IMR-90 (cell line): Measurements from ENCODE around the gene CDRT4. TPM values are rescaled to one million over a fixed set of nuclear protein-coding genes. Genes with fewer than 3 reads are reported as not detected.

Experiments used
- ATAC-seq: fragments of 200-7000 bp; cut with Tn5 transposase; 2 replicates; pipeline ENCODE4 v1.9.1; 2020; ENCODE audit warnings: low read depth, mild to moderate bottlenecking, moderate library complexity
- BruUV-seq: library from RNA; stranded (reverse); fragments of 400-500 nt; replicated peaks from 2 replicates; lab custom pipeline; 2021; lab: Mats Ljungman, UMichigan
- CTCF ChIA-PET: fragments of 300-600 bp; formaldehyde crosslinking; extraction: SDS; loops from one replicate; lab custom pipeline; 2021; ENCODE audit warnings: antibody characterized with exemption; lab: Yijun Ruan, JAX
- POLR2A ChIA-PET: fragments of 300-600 bp; sonication (Branson Sonifier 250); formaldehyde crosslinking; loops from one replicate; lab custom pipeline; 2022; ENCODE audit warnings: antibody characterized with exemption; ENCODE audit not compliant: unreplicated experiment; lab: Charles Lee
- DNase-seq: peaks from one replicate; pipeline ENCODE4 v3.0.0; 2013
- H2AFZ ChIP-seq: replicated peaks from 2 replicates; pipeline ENCODE3; 2013; ENCODE audit warnings: low read length, mild to moderate bottlenecking; ENCODE audit not compliant: poor library complexity
- H2AK5ac ChIP-seq: 2 replicates; pipeline ENCODE4 v1.6.1; 2013; ENCODE audit warnings: low read depth, low read length, inconsistent platforms
- H2AK9ac ChIP-seq: replicated peaks from 2 replicates; pipeline ENCODE3; 2013; ENCODE audit warnings: mild to moderate bottlenecking, low read depth, low read length, moderate library complexity; ENCODE audit not compliant: poor library complexity
- H2BK120ac ChIP-seq: 2 replicates; pipeline ENCODE4 v1.6.1; 2013; ENCODE audit warnings: low read depth, low read length, inconsistent platforms
- H2BK15ac ChIP-seq: 3 replicates; pipeline ENCODE4 v1.6.1; 2013; ENCODE audit warnings: low read depth, low read length, inconsistent platforms
- H2BK20ac ChIP-seq: 2 replicates; pipeline ENCODE4 v1.6.1; 2013; ENCODE audit warnings: low read depth, mild to moderate bottlenecking, inconsistent platforms, low read length, moderate library complexity
- H2BK5ac ChIP-seq: 2 replicates; pipeline ENCODE4 v1.6.1; 2013; ENCODE audit warnings: mild to moderate bottlenecking, low read depth, low read length, inconsistent platforms; ENCODE audit not compliant: poor library complexity, severe bottlenecking
- H3K14ac ChIP-seq: replicated peaks from 2 replicates; pipeline ENCODE4 v1.6.1; 2013; ENCODE audit warnings: low read depth, low read length, inconsistent platforms
- H3K18ac ChIP-seq: 2 replicates; pipeline ENCODE4 v1.6.1; 2013; ENCODE audit warnings: low read depth, low read length, control low read depth
- H3K23ac ChIP-seq: 2 replicates; pipeline ENCODE4 v1.6.1; 2013; ENCODE audit warnings: low read depth, low read length, inconsistent platforms
- H3K27ac ChIP-seq: 2 replicates; pipeline ENCODE4 v1.5.1; 2013; ENCODE audit warnings: mild to moderate bottlenecking, control low read depth, low read length; ENCODE audit not compliant: insufficient read depth
- H3K27me3 ChIP-seq: 2 replicates; pipeline ENCODE4 v1.6.1; 2013; ENCODE audit warnings: low read length; ENCODE audit not compliant: control insufficient read depth, insufficient read depth
- H3K36me3 ChIP-seq: 2 replicates; pipeline ENCODE4 v1.6.1; 2013; ENCODE audit warnings: low read length, mixed read lengths; ENCODE audit not compliant: control insufficient read depth, insufficient read depth
- H3K4ac ChIP-seq: 2 replicates; pipeline ENCODE4 v1.6.1; 2013; ENCODE audit warnings: low read depth, low read length, inconsistent platforms
- H3K4me1 ChIP-seq: 2 replicates; pipeline ENCODE4 v1.6.1; 2013; ENCODE audit warnings: low read length, mixed read lengths; ENCODE audit not compliant: control insufficient read depth, insufficient read depth
- H3K4me2 ChIP-seq: 2 replicates; pipeline ENCODE4 v1.6.1; 2013; ENCODE audit warnings: low read depth, mild to moderate bottlenecking, control low read depth, low read length, moderate library complexity
- H3K4me3 ChIP-seq: 2 replicates; pipeline ENCODE4 v1.5.1; 2013; ENCODE audit warnings: low read depth, mild to moderate bottlenecking, control low read depth, low read length, moderate library complexity; ENCODE audit not compliant: insufficient read depth
- H3K56ac ChIP-seq: 2 replicates; pipeline ENCODE4 v1.6.1; 2013; ENCODE audit warnings: low read length, inconsistent platforms; ENCODE audit not compliant: insufficient read depth; ENCODE audit errors: extremely low read depth
- H3K79me1 ChIP-seq, 2 experiments: 2 replicates each; pipeline ENCODE4 v1.6.1; 2013; ENCODE audit warnings: low read length in 2 of 2, inconsistent platforms in 1 of 2, low read depth in 1 of 2
- H3K9ac ChIP-seq: 2 replicates; pipeline ENCODE4 v1.6.1; 2013; ENCODE audit warnings: low read depth, low read length, control low read depth
- H3K9me1 ChIP-seq: 2 replicates; pipeline ENCODE4 v1.6.1; 2013; ENCODE audit warnings: low read length, inconsistent platforms; ENCODE audit not compliant: insufficient read depth
- H3K9me3 ChIP-seq: 2 replicates; pipeline ENCODE4 v1.6.1; 2013; ENCODE audit warnings: low read length; ENCODE audit not compliant: control insufficient read depth, insufficient read depth
- H4K20me1 ChIP-seq: 2 replicates; pipeline ENCODE4 v1.6.1; 2013; ENCODE audit warnings: low read length, inconsistent platforms; ENCODE audit not compliant: insufficient read depth
- H4K5ac ChIP-seq: 2 replicates; pipeline ENCODE4 v1.6.1; 2013; ENCODE audit warnings: mild to moderate bottlenecking, low read depth, low read length, control low read depth
- H4K8ac ChIP-seq, 2 experiments: 2 replicates each; pipeline ENCODE4 v1.6.1; 2013; ENCODE audit warnings: low read depth in 2 of 2, low read length in 2 of 2, control low read depth in 1 of 2, inconsistent platforms in 1 of 2
- H4K91ac ChIP-seq: 2 replicates; pipeline ENCODE4 v1.6.1; 2013; ENCODE audit warnings: low read depth, low read length, inconsistent platforms; ENCODE audit not compliant: insufficient read depth
- FOS ChIP-seq: fragments of 150-350 bp; IDR thresholded peaks from 2 replicates; pipeline ENCODE4 v1.6.1; 2016; ENCODE audit warnings: low read depth, low read length
- RCOR1 ChIP-seq: IDR thresholded peaks from 2 replicates; pipeline ENCODE4 v1.6.1; 2012; ENCODE audit warnings: mild to moderate bottlenecking, low read length, improper control_type of control experiment; ENCODE audit not compliant: insufficient replicate concordance
- WGBS, 2 experiments: methylation state at CpG; one replicate each; pipeline versions ENCODE4 v1.1.5 to v1.1.7; 2013; ENCODE audit warnings: missing lambda C conversion rate in 2 of 2; ENCODE audit not compliant: insufficient read length in 1 of 2; ENCODE audit errors: extremely low coverage in 2 of 2; 5-methylcytosine and 5-hydroxymethylcytosine counted together
- dilution Hi-C: fragments of 300-500 bp; cut with HindIII; formaldehyde crosslinking; loops from one replicate; pipeline ENCODE4 v1.14.3; 2018; ENCODE audit warnings: low sequenced_read_pairs; ENCODE audit not compliant: unreplicated experiment
- in situ Hi-C: fragments of 300-500 bp; cut with MboI; formaldehyde crosslinking; loops from 3 replicates; pipeline ENCODE4 v1.14.3; 2019; ENCODE audit warnings: low sequenced_read_pairs, inconsistent platforms, mixed read lengths
- intact Hi-C: fragments of 100-400 bp; cut with micrococcal nuclease; formaldehyde crosslinking; loops from 2 replicates; pipeline ENCODE4 v1.10.0; 2022
- polyA plus RNA-seq, 3 experiments: library from polyadenylated mRNA; depleted of rRNA; stranded (reverse); fragments of >200 nt; gene quantifications; 2 replicates each; pipeline ENCODE4 v1.2.3, GENCODE V29; 2012; ENCODE audit warnings: low replicate concordance in 1 of 3
- total RNA-seq: library from RNA; depleted of rRNA; stranded (reverse); fragments of >200 nt; gene quantifications from 2 replicates; pipeline ENCODE4 v1.2.3, GENCODE V29; 2012

CDRT4 gene
- total and polyA plus RNA-seq, 2 of the 4 experiments (the other 2 are of a cell fraction): 0.90 to 3.7 TPM

- no peak overlapping the region for H3K18ac ChIP-seq
- no peak overlapping the region for H3K9ac ChIP-seq
- H3K4ac ChIP-seq: peak overlapping the region; percentile 72
- H2BK15ac ChIP-seq: no peak overlapping the region; the same call in 2 of the 3 replicates
- H3K27me3 ChIP-seq: no peaks in the 10 kb centered on the region
- peak overlapping the region; percentile 66 for H2AFZ ChIP-seq
- in situ Hi-C loops: no loop called here
- peaks cover 0 to 4% of the 10 kb centered on the region in 2 experiments; a peak in 1 of 4 replicates for H3K79me1 ChIP-seq
- H3K4me1 ChIP-seq: peaks cover 4% of the 10 kb centered on the region
- 0 out of 2 replicates have a peak, but pooled peaks have one; percentile 4 for TF ChIP-seq FOS
- no peak for TF ChIP-seq RCOR1
- H2AK9ac ChIP-seq: peak overlapping the region; percentile 53
- H2AK5ac ChIP-seq: no peak overlapping the region
- peaks cover 14% of the 10 kb centered on the region for H3K9me1 ChIP-seq
- no peaks in the 10 kb centered on the region for H3K9me3 ChIP-seq
- CTCF ChIA-PET: interaction anchor here (0.5 kb wide), 1 partner anchor 1761 kb away, joined by 5 read pairs; no protein-coding TSS in a partner anchor
- POLR2A ChIA-PET: no interaction called here
- peaks cover 3% of the 10 kb centered on the region; the same call in 1 of the 2 replicates for H3K36me3 ChIP-seq
- H4K5ac ChIP-seq: no peak overlapping the region; the same call in 1 of the 2 replicates
- WGBS, 2 experiments: 25% methylated on average over 2 of the region's 11 CpGs; no CpG with 5 or more reads in 1 of the 2 experiments
- H3K4me2 ChIP-seq: no peak overlapping the region
- no peak overlapping the region for H3K4me3 ChIP-seq
- peak overlapping the region; percentile 19 for H3K27ac ChIP-seq
- DNase-seq: peak; percentile 76
- H3K56ac ChIP-seq: no peak overlapping the region
- H2BK20ac ChIP-seq: peak overlapping the region; percentile 13
- no TSS peak for BruUV-seq
- intact Hi-C loops: no loop called here
- peak; percentile 89 for ATAC-seq
- peak overlapping the region; percentile 11 for H2BK120ac ChIP-seq
- dilution Hi-C loops: no loop called here
- peak overlapping the region; percentile 32 to 71; a peak in 2 of 4 replicates for H4K8ac ChIP-seq
- peak overlapping the region; percentile 68 for H3K14ac ChIP-seq
- peak overlapping the region; percentile 14 for H2BK5ac ChIP-seq
- H4K20me1 ChIP-seq: no peaks in the 10 kb centered on the region
- peak overlapping the region; percentile 56; the same call in 1 of the 2 replicates for H3K23ac ChIP-seq
- peak overlapping the region; percentile 21; the same call in 1 of the 2 replicates for H4K91ac ChIP-seq
Measured at GRCh38 chr17:15490634-15491261, 23.3 kb upstream of the CDRT4 start.
